Astrocyte (in vitro differentiated cells and primary cell): ENCODE measurements around the gene SLC8A3. TPM values are rescaled to one million over a fixed set of nuclear protein-coding genes. Genes with fewer than 3 reads are reported as not detected.

ENCODE experiments used
- DNase-seq: peaks from one replicate; pipeline ENCODE4 v3.0.0-alpha.2; 2010; ENCODE audit warnings: low read depth
- FAIRE-seq: peaks from 2 replicates; lab custom pipeline; 2011; peaks lifted over from hg19 to GRCh38; lab: Jason Lieb, UNC
- H2AFZ ChIP-seq: 2 replicates; pipeline ENCODE4 v1.6.0; 2012; ENCODE audit warnings: low read depth, low read length, inconsistent platforms
- H3K27ac ChIP-seq: 2 replicates; pipeline ENCODE4 v1.5.1; 2011; ENCODE audit warnings: low read depth, low read length, inconsistent platforms
- H3K27me3 ChIP-seq: 2 replicates; pipeline ENCODE4 v1.6.0; 2011; ENCODE audit warnings: low read length, inconsistent platforms; ENCODE audit not compliant: insufficient read depth
- H3K36me3 ChIP-seq: 2 replicates; pipeline ENCODE4 v1.5.1; 2011; ENCODE audit warnings: low read length, inconsistent platforms; ENCODE audit not compliant: insufficient read depth
- H3K4me1 ChIP-seq: 2 replicates; pipeline ENCODE4 v1.5.1; 2011; ENCODE audit warnings: low read length, inconsistent platforms; ENCODE audit not compliant: insufficient read depth
- H3K4me2 ChIP-seq: 2 replicates; pipeline ENCODE4 v1.6.0; 2012; ENCODE audit warnings: low read length, inconsistent platforms
- H3K4me3 ChIP-seq: 2 replicates; pipeline ENCODE4 v1.5.1; 2011; ENCODE audit warnings: low read depth, mild to moderate bottlenecking, low read length, inconsistent platforms; ENCODE audit not compliant: insufficient read depth
- H3K79me2 ChIP-seq: 2 replicates; pipeline ENCODE4 v1.6.0; 2012; ENCODE audit warnings: mild to moderate bottlenecking, low read length, inconsistent platforms; ENCODE audit not compliant: insufficient read depth
- H3K9ac ChIP-seq: 2 replicates; pipeline ENCODE4 v1.6.0; 2012; ENCODE audit warnings: mild to moderate bottlenecking, low read length, inconsistent platforms
- H3K9me3 ChIP-seq: 2 replicates; pipeline ENCODE4 v1.5.1; 2012; ENCODE audit warnings: low read depth, mild to moderate bottlenecking, low read length, inconsistent platforms; ENCODE audit not compliant: insufficient read depth
- H4K20me1 ChIP-seq: 2 replicates; pipeline ENCODE4 v1.6.0; 2012; ENCODE audit warnings: low read length, inconsistent platforms; ENCODE audit not compliant: insufficient read depth
- H3K27ac Mint-ChIP-seq: one replicate; pipeline ENCODE4 v1.8.0; 2021; ENCODE audit warnings: mild to moderate bottlenecking, mixed read lengths; ENCODE audit not compliant: unreplicated experiment
- H3K27me3 Mint-ChIP-seq: one replicate; pipeline ENCODE4 v1.8.0; 2021; ENCODE audit warnings: low read depth, mixed read lengths; ENCODE audit not compliant: unreplicated experiment
- H3K36me3 Mint-ChIP-seq: one replicate; pipeline ENCODE4 v1.8.0; 2021; ENCODE audit warnings: low read depth, mixed read lengths; ENCODE audit not compliant: unreplicated experiment
- H3K4me1 Mint-ChIP-seq: one replicate; pipeline ENCODE4 v1.8.0; 2021; ENCODE audit warnings: low read depth, mixed read lengths; ENCODE audit not compliant: unreplicated experiment
- H3K4me3 Mint-ChIP-seq: one replicate; pipeline ENCODE4 v1.8.0; 2021; ENCODE audit warnings: mild to moderate bottlenecking, moderate library complexity, mixed read lengths; ENCODE audit not compliant: unreplicated experiment
- H3K9me3 Mint-ChIP-seq: one replicate; pipeline ENCODE4 v1.8.0; 2021; ENCODE audit warnings: mild to moderate bottlenecking, mixed read lengths; ENCODE audit not compliant: unreplicated experiment
- CTCF ChIP-seq: IDR thresholded peaks from 2 replicates; pipeline ENCODE4 v1.5.1; 2011; ENCODE audit warnings: low read depth, mild to moderate bottlenecking, inconsistent platforms, low read length, moderate library complexity; ENCODE audit not compliant: insufficient read depth
- EZH2 ChIP-seq: IDR thresholded peaks from 2 replicates; pipeline ENCODE4 v1.6.1; 2012; ENCODE audit warnings: mild to moderate bottlenecking, low read length, inconsistent platforms; ENCODE audit not compliant: insufficient read depth
- total RNA-seq: library from RNA; stranded (reverse); gene quantifications from 2 replicates; pipeline ENCODE4 v1.2.1, GENCODE V29; 2021

Gene SLC8A3
- total RNA-seq, 1 donor from 2014 or later: 0.45 TPM

GRCh38 chr14:70094631-70095030, 94.1 kb downstream of the SLC8A3 start:
- Histone ChIP-seq H4K20me1 (no peaks in the 10 kb centered on the region), H2AFZ (no peak overlapping the region)

GRCh38 chr14:70094106-70094505, 94.6 kb downstream of the SLC8A3 start:
- Histone ChIP-seq H3K4me3 (no peak overlapping the region), H3K79me2 (no peaks in the 10 kb centered on the region), H3K36me3 (no peaks in the 10 kb centered on the region), H3K9me3 (no peaks in the 10 kb centered on the region), H4K20me1 (no peaks in the 10 kb centered on the region), H3K9ac (no peak overlapping the region), H2AFZ (no peak overlapping the region), H3K4me2 (no peak overlapping the region), H3K4me1 (no peaks in the 10 kb centered on the region), H3K27me3 (peaks cover 3% of the 10 kb centered on the region), H3K27ac (no peak overlapping the region)
- Mint-ChIP-seq H3K4me1 (peaks cover 7% of the 10 kb centered on the region), H3K9me3 (peaks cover 5% of the 10 kb centered on the region), H3K4me3 (no peak overlapping the region), H3K36me3 (no peaks in the 10 kb centered on the region), H3K27me3 (peaks cover 25% of the 10 kb centered on the region), H3K27ac (no peak overlapping the region)
- DNase-seq: no peak
- FAIRE-seq: no peak
- TF ChIP-seq EZH2: no peak
- no peak for TF ChIP-seq CTCF

More at GRCh38 chr14:70094631-70095030, 94.1 kb downstream of the SLC8A3 start:
- Mint-ChIP-seq H3K4me1 (peaks cover 7% of the 10 kb centered on the region), H3K9me3 (peaks cover 5% of the 10 kb centered on the region), H3K27ac (no peak overlapping the region), H3K4me3 (no peak overlapping the region), H3K36me3 (no peaks in the 10 kb centered on the region), H3K27me3 (peaks cover 27% of the 10 kb centered on the region)
- no peaks in the 10 kb centered on the region for H3K36me3 ChIP-seq
- TF ChIP-seq EZH2 (no peak), CTCF (no peak)
- H3K4me2 ChIP-seq: no peak overlapping the region
- FAIRE-seq (no peak), DNase-seq (no peak)
- H3K9ac ChIP-seq: no peak overlapping the region
- H3K9me3 ChIP-seq: no peaks in the 10 kb centered on the region
- H3K27me3 ChIP-seq: peaks cover 3% of the 10 kb centered on the region
- H3K79me2 ChIP-seq: no peaks in the 10 kb centered on the region
- H3K4me1 ChIP-seq: no peaks in the 10 kb centered on the region
- no peak overlapping the region for H3K4me3 ChIP-seq
- no peak overlapping the region for H3K27ac ChIP-seq

GRCh38 chr14:70093156-70093555, 95.6 kb downstream of the SLC8A3 start:
- no peak overlapping the region for H3K9ac ChIP-seq
- H3K27ac ChIP-seq: no peak overlapping the region
- Mint-ChIP-seq H3K27me3 (peaks cover 17% of the 10 kb centered on the region), H3K4me3 (no peak overlapping the region), H3K36me3 (no peaks in the 10 kb centered on the region), H3K9me3 (peaks cover 5% of the 10 kb centered on the region), H3K4me1 (peaks cover under 1% of the 10 kb centered on the region), H3K27ac (no peak overlapping the region)
- TF ChIP-seq EZH2: no peak
- no peak for TF ChIP-seq CTCF
- DNase-seq (no peak), FAIRE-seq (no peak)
- H3K4me1 ChIP-seq: no peaks in the 10 kb centered on the region
- no peaks in the 10 kb centered on the region for H3K36me3 ChIP-seq
- no peak overlapping the region for H3K4me3 ChIP-seq
- no peaks in the 10 kb centered on the region for H3K9me3 ChIP-seq
- no peaks in the 10 kb centered on the region for H3K79me2 ChIP-seq
- no peaks in the 10 kb centered on the region for H4K20me1 ChIP-seq
- H3K27me3 ChIP-seq: peaks cover 3% of the 10 kb centered on the region
- H3K4me2 ChIP-seq: no peak overlapping the region
- H2AFZ ChIP-seq: no peak overlapping the region
